ENCODE measurements around the gene RFX5.

- TF ChIP-seq CTCF (IDR thresholded peaks at IDR 0.05; ENCODE audit: low read length) (no peak), EZH2phosphoT487 (IDR thresholded peaks at IDR 0.05; ENCODE audit: low read length) (no peak)
These were observed 32.7 kb downstream of the RFX5 start for GRCh38 chr1:151314137-151314875.

Measured in MM.1S (cell line).